Kidney (tissue), 14 donors: ENCODE measurements around the gene OPN1MW3. TPM values are rescaled to one million over a fixed set of nuclear protein-coding genes. Genes with fewer than 3 reads are reported as not detected.

ENCODE experiments used
- DNase-seq, 5 donors: peaks; one replicate each; pipeline ENCODE4 v3.0.0-alpha.2; 2013 to 2020
- FAIRE-seq: peaks from 2 replicates; lab custom pipeline; 2012; peaks lifted over from hg19 to GRCh38; lab: Jason Lieb, UNC
- H3K27ac ChIP-seq, 2 donors: one replicate each; pipeline ENCODE4 v1.7.0; 2013; ENCODE audit warnings: low read depth in 2 of 2, low read length in 2 of 2, inconsistent platforms in 1 of 2
- H3K27me3 ChIP-seq: one replicate; pipeline ENCODE4 v1.7.1; 2013; ENCODE audit warnings: low read length, inconsistent platforms; ENCODE audit not compliant: control insufficient read depth, insufficient read depth
- H3K36me3 ChIP-seq, 3 donors: one replicate each; pipeline versions ENCODE4 v1.7.0 to v1.7.1; 2013; ENCODE audit warnings: low read length in 3 of 3, control low read depth in 1 of 3, inconsistent platforms in 1 of 3; ENCODE audit not compliant: insufficient read depth in 3 of 3, control insufficient read depth in 2 of 3
- H3K4me1 ChIP-seq, 3 donors: one replicate each; pipeline versions ENCODE4 v1.7.0 to v1.7.1; 2013; ENCODE audit warnings: low read length in 3 of 3, inconsistent platforms in 1 of 3, low read depth in 1 of 3; ENCODE audit not compliant: control insufficient read depth in 2 of 3, insufficient read depth in 2 of 3
- H3K4me3 ChIP-seq, 3 donors: one replicate each; pipeline versions ENCODE4 v1.7.0 to v1.8.1; 2013; ENCODE audit warnings: low read length in 3 of 3, control low read depth in 1 of 3, inconsistent platforms in 1 of 3
- H3K9ac ChIP-seq, 3 donors: one replicate each; pipeline versions ENCODE4 v1.7.0 to v1.7.1; 2013; ENCODE audit warnings: low read length in 3 of 3, control low read depth in 1 of 3, inconsistent platforms in 1 of 3
- H3K9me3 ChIP-seq, 3 donors: one replicate each; pipeline versions ENCODE4 v1.7.0 to v1.7.1; 2013; ENCODE audit warnings: low read length in 3 of 3, control low read depth in 1 of 3, inconsistent platforms in 1 of 3; ENCODE audit not compliant: control insufficient read depth in 2 of 3, insufficient read depth in 1 of 3
- intact Hi-C: fragments of 100-400 bp; cut with DNase I; formaldehyde crosslinking; loops from one replicate; pipeline ENCODE4 v1.11.1; 2022
- polyA plus RNA-seq: library from polyadenylated mRNA; stranded (reverse); fragments of 350-450 nt; fragmentation: Illumina TruSeq; extraction: RNeasy Lipid Tissue Mini Kit (QIAGEN cat#74804); gene quantifications from one replicate; pipeline ENCODE4 v1.2.3, GENCODE V29; 2014; ENCODE audit warnings: low read depth, low replicate concordance; ENCODE audit not compliant: insufficient read depth
- total RNA-seq: library from RNA; stranded (reverse); fragmentation: NEBNext Ultra II Directional; extraction: Animal tissue kit (Norgen Biotek cat#: 25700); gene quantifications from one replicate; pipeline ENCODE4 v1.2.1, GENCODE V29; 2021
- TF ChIP-seq, protein P1 (sequence below): IDR thresholded peaks from 3 replicates; pipeline ENCODE4 v1.5.1; 2012; ENCODE audit warnings: mild to moderate bottlenecking, moderate library complexity, borderline replicate concordance; ENCODE audit not compliant: insufficient read depth; ENCODE audit errors: extremely low read depth
- donor health status: control.
- donor health status: control.
- donor health status: control.
- donor health status: control.
- donor health status: control.
- donor health status: DM: yes; HTN: yes; CAD: no.
- donor health status: Normal renal cell carcinoma (clear cell type).

Gene OPN1MW3
- total and polyA plus RNA-seq, 2 donors from 2014 or later, result not detected

DNA sequence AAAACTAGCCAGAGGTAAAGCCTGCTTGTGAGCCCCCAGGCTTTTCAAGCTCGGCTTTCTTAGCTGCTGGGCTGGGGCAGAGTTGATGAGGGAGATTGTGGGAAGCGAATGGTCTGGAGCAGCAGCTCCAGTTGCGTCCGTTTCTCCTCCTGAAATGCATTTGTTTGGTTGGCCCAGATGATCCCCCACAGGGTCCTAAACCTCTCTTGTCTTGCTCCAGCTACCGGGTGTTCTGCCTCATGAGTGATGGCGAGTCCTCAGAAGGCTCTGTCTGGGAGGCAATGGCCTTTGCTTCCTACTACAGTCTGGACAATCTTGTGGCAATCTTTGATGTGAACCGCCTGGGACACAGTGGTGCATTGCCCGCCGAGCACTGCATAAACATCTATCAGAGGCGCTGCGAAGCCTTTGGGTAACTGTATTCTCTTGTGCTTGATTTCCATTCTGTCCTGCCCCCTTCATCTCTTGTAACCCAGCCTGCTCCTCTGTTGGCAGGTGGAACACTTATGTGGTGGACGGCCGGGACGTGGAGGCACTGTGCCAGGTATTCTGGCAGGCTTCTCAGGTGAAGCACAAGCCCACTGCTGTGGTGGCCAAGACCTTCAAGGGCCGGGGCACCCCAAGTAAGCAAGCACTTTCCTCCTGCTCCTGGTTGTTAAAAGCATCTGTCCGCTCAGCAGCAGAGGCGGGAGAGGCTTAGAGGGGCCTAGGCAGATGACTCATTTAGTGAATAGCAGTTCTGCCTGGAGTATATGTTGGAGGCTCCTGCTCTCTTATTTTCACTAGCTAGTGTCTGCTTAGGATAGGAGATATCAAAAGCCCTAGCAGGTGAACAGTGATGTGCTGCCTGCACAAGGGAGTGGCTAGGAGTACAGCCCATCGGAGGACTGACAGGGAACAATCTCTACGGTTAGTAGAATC, 53.5 kb downstream of the OPN1MW3 start:
- FAIRE-seq, result no peak
- intact Hi-C loops, result no loop called here
- no peaks in the 10 kb centered on the region for H3K9me3 ChIP-seq
- no peaks in the 10 kb centered on the region for H3K27me3 ChIP-seq
- no peaks in the 10 kb centered on the region for H3K36me3 ChIP-seq
- DNase-seq, result peak in 2 of 5 donors; percentile 23 to 58
- no peak overlapping the region for H3K4me3 ChIP-seq
- no peaks in the 10 kb centered on the region for H3K4me1 ChIP-seq
- H3K9ac ChIP-seq, result no peak overlapping the region
- no peak overlapping the region for H3K27ac ChIP-seq
- TF ChIP-seq, protein P1, sequence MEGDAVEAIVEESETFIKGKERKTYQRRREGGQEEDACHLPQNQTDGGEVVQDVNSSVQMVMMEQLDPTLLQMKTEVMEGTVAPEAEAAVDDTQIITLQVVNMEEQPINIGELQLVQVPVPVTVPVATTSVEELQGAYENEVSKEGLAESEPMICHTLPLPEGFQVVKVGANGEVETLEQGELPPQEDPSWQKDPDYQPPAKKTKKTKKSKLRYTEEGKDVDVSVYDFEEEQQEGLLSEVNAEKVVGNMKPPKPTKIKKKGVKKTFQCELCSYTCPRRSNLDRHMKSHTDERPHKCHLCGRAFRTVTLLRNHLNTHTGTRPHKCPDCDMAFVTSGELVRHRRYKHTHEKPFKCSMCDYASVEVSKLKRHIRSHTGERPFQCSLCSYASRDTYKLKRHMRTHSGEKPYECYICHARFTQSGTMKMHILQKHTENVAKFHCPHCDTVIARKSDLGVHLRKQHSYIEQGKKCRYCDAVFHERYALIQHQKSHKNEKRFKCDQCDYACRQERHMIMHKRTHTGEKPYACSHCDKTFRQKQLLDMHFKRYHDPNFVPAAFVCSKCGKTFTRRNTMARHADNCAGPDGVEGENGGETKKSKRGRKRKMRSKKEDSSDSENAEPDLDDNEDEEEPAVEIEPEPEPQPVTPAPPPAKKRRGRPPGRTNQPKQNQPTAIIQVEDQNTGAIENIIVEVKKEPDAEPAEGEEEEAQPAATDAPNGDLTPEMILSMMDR, result no peak

GRCh38 chrX:154312116-154312515, 54.7 kb downstream of the OPN1MW3 start:
- Histone ChIP-seq H3K27ac (no peak overlapping the region), H3K27me3 (no peaks in the 10 kb centered on the region), H3K36me3 (no peaks in the 10 kb centered on the region), H3K9ac (no peak overlapping the region), H3K4me3 (no peak overlapping the region), H3K4me1 (no peaks in the 10 kb centered on the region), H3K9me3 (no peaks in the 10 kb centered on the region)
- intact Hi-C loops, result no loop called here
- TF ChIP-seq, protein P1, result no peak
- FAIRE-seq, result no peak
- DNase-seq, result no peak

DNA sequence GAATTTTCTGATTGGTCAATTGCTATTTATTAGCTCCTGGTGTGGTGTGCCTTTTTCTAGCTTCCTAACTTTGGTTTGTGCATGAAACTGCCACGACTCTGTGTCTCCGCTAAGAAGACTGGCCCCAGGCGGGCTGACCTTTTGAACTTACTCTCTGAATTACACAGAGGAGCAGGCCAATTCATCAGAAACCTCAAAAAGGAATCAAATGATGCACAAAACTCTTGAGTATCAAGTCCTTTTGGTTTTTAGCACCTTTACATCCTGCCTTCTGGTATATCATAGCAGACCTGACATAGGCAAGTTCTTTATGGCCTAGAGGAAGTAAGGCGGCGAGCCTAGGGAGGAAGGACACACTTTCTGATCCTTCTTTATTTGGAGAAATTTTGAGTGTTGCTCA, 55.8 kb downstream of the OPN1MW3 start:
- intact Hi-C loops, result no loop called here
- Histone ChIP-seq H3K9ac (no peak overlapping the region), H3K4me1 (no peaks in the 10 kb centered on the region), H3K27ac (no peak overlapping the region), H3K4me3 (no peak overlapping the region), H3K9me3 (no peaks in the 10 kb centered on the region), H3K36me3 (no peaks in the 10 kb centered on the region), H3K27me3 (no peaks in the 10 kb centered on the region)
- DNase-seq (no peak), FAIRE-seq (no peak)
- TF ChIP-seq, protein P1, result no peak
